H4 (cell line): Measurements from ENCODE around the gene RELL2. TPM values are rescaled to one million over a fixed set of nuclear protein-coding genes. Genes with fewer than 3 reads are reported as not detected.

Experiments
- DNase-seq: peaks from one replicate; pipeline ENCODE4 v3.0.0-alpha.2; 2015; ENCODE audit warnings: low spot score
- total RNA-seq: library from RNA; depleted of rRNA; stranded (reverse); fragments of >200 nt; shearing (Covaris generic); gene quantifications from 2 replicates; pipeline ENCODE4 v1.2.3, GENCODE V29; 2014; rRNA removed

The RELL2 gene
- total RNA-seq, 1 experiment from 2014 or later = 4.5 TPM

GRCh38 chr5:141675672-141676071 lies 38.9 kb downstream of the RELL2 start:
- no peak for DNase-seq

- no peak for DNase-seq
Observed at GRCh38 chr5:141677415-141677814, 40.6 kb downstream of the RELL2 start.

GRCh38 chr5:141680178-141680577 lies 43.4 kb downstream of the RELL2 start:
- DNase-seq = no peak

- peak; percentile 51 for DNase-seq
Observed at GRCh38 chr5:141680751-141681201, 44.0 kb downstream of the RELL2 start.

- DNase-seq = no peak
Observed at GRCh38 chr5:141681295-141681694, 44.5 kb downstream of the RELL2 start.

GRCh38 chr5:141681695-141682641 lies 45.2 kb downstream of the RELL2 start, which contains the start of gene ARAP3:
Gene ARAP3 (minus strand): TSS chr5:141682230. CDS start chr5:141680486, 1,744 bp downstream.
- peak; percentile 81 for DNase-seq

GRCh38 chr5:141683596-141684141 lies 46.9 kb downstream of the RELL2 start:
- no peak for DNase-seq

- DNase-seq = no peak
Observed at GRCh38 chr5:141685591-141685990, 48.8 kb downstream of the RELL2 start.

GRCh38 chr5:141686648-141687416 lies 50.0 kb downstream of the RELL2 start:
- no peak for DNase-seq

Other genes with a start within 250 kb of the RELL2 start
- gene PCDHGB4, start 249.3 kb upstream of the RELL2 start, total RNA-seq = 0.16 and 0.21 TPM in 2 replicates
- 0.39 and 0.74 TPM in 2 replicates for gene PCDHGA8, start 244.4 kb upstream of the RELL2 start, total RNA-seq
- gene PCDHGB5, start 239.1 kb upstream of the RELL2 start, total RNA-seq = 0.04 and 0.43 TPM in 2 replicates
- 1.1 and 1.8 TPM in 2 replicates for gene PCDHGA9, start 234.2 kb upstream of the RELL2 start, total RNA-seq
- 0.02 and 0.33 TPM in 2 replicates for gene PCDHGB6, start 229.0 kb upstream of the RELL2 start, total RNA-seq
- 1.4 and 1.9 TPM in 2 replicates for gene PCDHGA10, start 224.0 kb upstream of the RELL2 start, total RNA-seq
- 0.58 and 1.4 TPM in 2 replicates for gene PCDHGB7, start 219.3 kb upstream of the RELL2 start, total RNA-seq
- gene PCDHGA11, start 215.9 kb upstream of the RELL2 start, total RNA-seq = 0.66 and 1.3 TPM in 2 replicates
- 0.14 and 0.76 TPM in 2 replicates for gene PCDHGA12, start 206.5 kb upstream of the RELL2 start, total RNA-seq
- gene PCDHGC3, start 161.0 kb upstream of the RELL2 start, total RNA-seq = 50.8 and 61.5 TPM in 2 replicates
- gene PCDHGC4, start 152.0 kb upstream of the RELL2 start, total RNA-seq = 0.10 TPM in 1 of 2 replicates, not detected in the other
- 0.06 and 0.18 TPM in 2 replicates for gene PCDHGC5, start 147.9 kb upstream of the RELL2 start, total RNA-seq
- gene DIAPH1, start 18.0 kb upstream of the RELL2 start, total RNA-seq = 24.3 and 40.7 TPM in 2 replicates
- 76.5 and 82.1 TPM in 2 replicates for gene HDAC3, start 148 bp upstream of the RELL2 start, total RNA-seq
- gene FCHSD1, start 14.4 kb downstream of the RELL2 start, total RNA-seq = 5.9 and 11.0 TPM in 2 replicates
- gene ARAP3, start 45.2 kb downstream of the RELL2 start, total RNA-seq = 4.4 and 4.8 TPM in 2 replicates
- gene PCDH1, start 241.4 kb downstream of the RELL2 start, total RNA-seq = 1.2 and 6.6 TPM in 2 replicates